Fibroblast of lung (primary cell): ENCODE results near the gene PRXL2A. TPM values are rescaled to one million over a fixed set of nuclear protein-coding genes. Genes with fewer than 3 reads are reported as not detected.
A peak's percentile ranks its signal among the peaks of the same experiment; 100 is the strongest.

ENCODE experiments used
- DNase-seq, 2 donors: peaks; one replicate each; pipeline versions ENCODE4 v3.0.0 to v3.0.0-alpha.2; 2010; ENCODE audit warnings: low read depth in 2 of 2
- H2AFZ ChIP-seq: 2 replicates; pipeline ENCODE4 v1.5.1; 2012; ENCODE audit warnings: low read length, control low read depth, inconsistent platforms
- H3K27ac ChIP-seq: 2 replicates; pipeline ENCODE4 v1.5.1; 2011; ENCODE audit warnings: low read length, control low read depth; ENCODE audit not compliant: insufficient read depth
- H3K27me3 ChIP-seq: 2 replicates; pipeline ENCODE4 v1.5.1; 2011; ENCODE audit warnings: mild to moderate bottlenecking, low read length; ENCODE audit not compliant: control insufficient read depth, insufficient read depth
- H3K36me3 ChIP-seq: 2 replicates; pipeline ENCODE4 v1.5.1; 2011; ENCODE audit warnings: low read length; ENCODE audit not compliant: control insufficient read depth, insufficient read depth
- H3K4me1 ChIP-seq: 2 replicates; pipeline ENCODE4 v1.5.1; 2011; ENCODE audit warnings: low read length; ENCODE audit not compliant: control insufficient read depth, insufficient read depth; ENCODE audit errors: extremely low read depth
- H3K4me2 ChIP-seq: 2 replicates; pipeline ENCODE4 v1.5.1; 2011; ENCODE audit warnings: low read length, control low read depth; ENCODE audit not compliant: insufficient read depth; ENCODE audit errors: extremely low read depth
- H3K4me3 ChIP-seq, 4 experiments: fragments of 200-600 bp in 1 of 4; sonication (generic) in 1 of 4; replicated peaks in 1 of 4; 2 replicates each; pipeline ENCODE4 v1.5.1; 2011 to 2016; ENCODE audit warnings: low read length in 4 of 4, low read depth in 3 of 4, mild to moderate bottlenecking in 3 of 4, control low read depth in 2 of 4, inconsistent platforms in 1 of 4, mixed read lengths in 1 of 4; ENCODE audit not compliant: insufficient read depth in 1 of 4; ENCODE audit errors: control extremely low read depth in 1 of 4
- H3K79me2 ChIP-seq: 2 replicates; pipeline ENCODE4 v1.5.1; 2012; ENCODE audit warnings: mild to moderate bottlenecking, low read length, inconsistent platforms; ENCODE audit not compliant: control insufficient read depth, insufficient read depth
- H3K9ac ChIP-seq: 2 replicates; pipeline ENCODE4 v1.5.1; 2011; ENCODE audit warnings: mild to moderate bottlenecking, low read length, control low read depth; ENCODE audit not compliant: insufficient read depth
- H3K9me3 ChIP-seq: 2 replicates; pipeline ENCODE4 v1.5.1; 2012; ENCODE audit warnings: low read depth, low read length; ENCODE audit not compliant: control insufficient read depth, insufficient read depth
- H4K20me1 ChIP-seq: 2 replicates; pipeline ENCODE4 v1.5.1; 2011; ENCODE audit warnings: low read length; ENCODE audit not compliant: control insufficient read depth, insufficient read depth; ENCODE audit errors: extremely low read depth
- CTCF ChIP-seq, 2 donors: IDR thresholded peaks in 1 of 2; conservative IDR thresholded peaks in 1 of 2; 1 replicate in 1 of 2; 2 replicates in 1 of 2; pipeline ENCODE4 v1.5.1; 2011 to 2012; ENCODE audit warnings: low read length in 2 of 2, control low read depth in 1 of 2, inconsistent platforms in 1 of 2, low read depth in 1 of 2, mild to moderate bottlenecking in 1 of 2
- EZH2 ChIP-seq: IDR thresholded peaks from 2 replicates; pipeline ENCODE4 v1.5.1; 2012; ENCODE audit warnings: low read length, control low read depth, mild to moderate bottlenecking; ENCODE audit errors: missing control alignments
- polyA plus RNA-seq, 2 donors: library from polyadenylated mRNA; depleted of rRNA in 1 of 2; stranded (reverse) in 1 of 2; unstranded in 1 of 2; fragments of >200 nt; gene quantifications; 2 replicates each; pipeline ENCODE4 v1.2.1, GENCODE V29; 2011 to 2012; ENCODE audit warnings: missing spikeins in 1 of 2
- total RNA-seq: library from RNA; depleted of rRNA; stranded (reverse); fragments of >200 nt; gene quantifications from 2 replicates; pipeline ENCODE4 v1.2.1, GENCODE V29; 2014

PRXL2A gene
- total and polyA plus RNA-seq, 2 donors (not counting 1 experiment from before 2014, with no cell fraction given): 1.6 to 19.2 TPM

GRCh38 chr10:80462299-80462980, 54.1 kb downstream of the PRXL2A start:
- DNase-seq: peak; percentile 24 to 73
- Histone ChIP-seq H3K4me2 (peak overlapping the region; percentile 26), H3K9ac (no peak overlapping the region), H2AFZ (no peak overlapping the region), H3K36me3 (no peaks in the 10 kb centered on the region), H3K27me3 (no peaks in the 10 kb centered on the region), H3K9me3 (no peaks in the 10 kb centered on the region), H3K27ac (peak overlapping the region; percentile 32), H3K79me2 (peaks cover 80% of the 10 kb centered on the region), H3K4me1 (peaks cover 45% of the 10 kb centered on the region), H4K20me1 (no peaks in the 10 kb centered on the region), H3K4me3 (peak overlapping the region in 2 of 4 experiments; percentile 5 to 21)
- TF ChIP-seq EZH2 (no peak), CTCF (conservative IDR thresholded peaks at IDR 0.05 in 1 of 2, IDR thresholded peaks at IDR 0.05 in 1 of 2; ENCODE audit: low read depth in 1 of 2, low read length in 2 of 2) (no peak)

- H3K27ac ChIP-seq: peak overlapping the region; percentile 32
- H3K4me1 ChIP-seq: peaks cover 43% of the 10 kb centered on the region
- H3K9ac ChIP-seq: no peak overlapping the region
- no peak overlapping the region for H2AFZ ChIP-seq
- no peaks in the 10 kb centered on the region for H3K9me3 ChIP-seq
- H3K4me3 ChIP-seq: peak overlapping the region in 2 of 4 experiments; percentile 5 to 21
- peak overlapping the region; percentile 26 for H3K4me2 ChIP-seq
- TF ChIP-seq EZH2: no peak
- TF ChIP-seq CTCF (conservative IDR thresholded peaks at IDR 0.05 in 1 of 2, IDR thresholded peaks at IDR 0.05 in 1 of 2; ENCODE audit: low read depth in 1 of 2, low read length in 2 of 2): no peak
- no peaks in the 10 kb centered on the region for H4K20me1 ChIP-seq
- no peaks in the 10 kb centered on the region for H3K27me3 ChIP-seq
- peak; percentile 51 to 77 for DNase-seq
- peaks cover 79% of the 10 kb centered on the region for H3K79me2 ChIP-seq
- H3K36me3 ChIP-seq: no peaks in the 10 kb centered on the region
Observed at GRCh38 chr10:80462981-80463741, 54.8 kb downstream of the PRXL2A start.

GRCh38 chr10:80463868-80464267, 55.5 kb downstream of the PRXL2A start:
- Histone ChIP-seq H4K20me1 (no peaks in the 10 kb centered on the region), H3K4me1 (peaks cover 41% of the 10 kb centered on the region), H3K4me3 (no peak overlapping the region), H3K9ac (no peak overlapping the region), H3K9me3 (no peaks in the 10 kb centered on the region), H3K27me3 (no peaks in the 10 kb centered on the region), H2AFZ (no peak overlapping the region), H3K36me3 (no peaks in the 10 kb centered on the region), H3K4me2 (no peak overlapping the region), H3K79me2 (peaks cover 74% of the 10 kb centered on the region), H3K27ac (no peak overlapping the region)
- TF ChIP-seq EZH2 (no peak), CTCF (conservative IDR thresholded peaks at IDR 0.05 in 1 of 2, IDR thresholded peaks at IDR 0.05 in 1 of 2; ENCODE audit: low read depth in 1 of 2, low read length in 2 of 2) (no peak)
- DNase-seq: no peak
